GM19467 (cell line): Measurements from ENCODE around the gene RFESD.
"Not testable (repeated sequence)": the region's sequence is repeated elsewhere in the genome, so short reads cannot be mapped to it uniquely, and the experiment has no call there.

Experiments
- ATAC-seq: cut with Tn5 transposase; IDR thresholded peaks from one replicate; pipeline ENCODE4 v1.9.1; 2021; ENCODE audit warnings: mild to moderate bottlenecking, moderate library complexity; ENCODE audit not compliant: unreplicated experiment

The RFESD gene

GRCh38 chr5:95627971-95628810, 18.4 kb upstream of the RFESD start:
- no peak for ATAC-seq

GRCh38 chr5:95628933-95629332, 17.6 kb upstream of the RFESD start:
- ATAC-seq = no peak

- no peak for ATAC-seq
Measured at GRCh38 chr5:95630394-95630917, 16.1 kb upstream of the RFESD start.

- no peak for ATAC-seq
Measured at GRCh38 chr5:95631255-95631958, 15.2 kb upstream of the RFESD start.

- ATAC-seq = peak; percentile 85
Measured at GRCh38 chr5:95631991-95632675, 14.4 kb upstream of the RFESD start.

- ATAC-seq = not testable (repeated sequence)
Measured at GRCh38 chr5:95632942-95633341, 13.6 kb upstream of the RFESD start.

- no peak for ATAC-seq
Measured at GRCh38 chr5:95633671-95634070, 12.9 kb upstream of the RFESD start.

- ATAC-seq = no peak
Measured at GRCh38 chr5:95634081-95634480, 12.5 kb upstream of the RFESD start.

GRCh38 chr5:95638632-95639031, 7.9 kb upstream of the RFESD start:
- ATAC-seq = no peak

GRCh38 chr5:95641741-95642220, 4.8 kb upstream of the RFESD start:
- no peak for ATAC-seq

GRCh38 chr5:95643152-95643551, 3.4 kb upstream of the RFESD start:
- no peak for ATAC-seq

- ATAC-seq = no peak
Measured at GRCh38 chr5:95644351-95645042, 2.1 kb upstream of the RFESD start.

GRCh38 chr5:95646226-95646568, 380 bp upstream of the RFESD start:
- not testable (repeated sequence) for ATAC-seq

- ATAC-seq = no peak
Measured at GRCh38 chr5:95647886-95648860, 1.6 kb downstream of the RFESD start.

GRCh38 chr5:95649274-95649673, 2.7 kb downstream of the RFESD start:
- ATAC-seq = no peak

GRCh38 chr5:95649842-95650620, 3.5 kb downstream of the RFESD start:
- no peak for ATAC-seq

GRCh38 chr5:95652849-95653248, 6.3 kb downstream of the RFESD start:
- no peak for ATAC-seq

GRCh38 chr5:95654196-95654595, 7.6 kb downstream of the RFESD start:
- no peak for ATAC-seq

- ATAC-seq = no peak
Measured at GRCh38 chr5:95655575-95655974, 9.0 kb downstream of the RFESD start.
